ENCODE results near the gene KRTAP10-4. TPM values are rescaled to one million over a fixed set of nuclear protein-coding genes. Genes with fewer than 3 reads are reported as not detected.

KRTAP10-4 gene
- total RNA-seq, 4 donors from 2014 or later: not detected

DNA sequence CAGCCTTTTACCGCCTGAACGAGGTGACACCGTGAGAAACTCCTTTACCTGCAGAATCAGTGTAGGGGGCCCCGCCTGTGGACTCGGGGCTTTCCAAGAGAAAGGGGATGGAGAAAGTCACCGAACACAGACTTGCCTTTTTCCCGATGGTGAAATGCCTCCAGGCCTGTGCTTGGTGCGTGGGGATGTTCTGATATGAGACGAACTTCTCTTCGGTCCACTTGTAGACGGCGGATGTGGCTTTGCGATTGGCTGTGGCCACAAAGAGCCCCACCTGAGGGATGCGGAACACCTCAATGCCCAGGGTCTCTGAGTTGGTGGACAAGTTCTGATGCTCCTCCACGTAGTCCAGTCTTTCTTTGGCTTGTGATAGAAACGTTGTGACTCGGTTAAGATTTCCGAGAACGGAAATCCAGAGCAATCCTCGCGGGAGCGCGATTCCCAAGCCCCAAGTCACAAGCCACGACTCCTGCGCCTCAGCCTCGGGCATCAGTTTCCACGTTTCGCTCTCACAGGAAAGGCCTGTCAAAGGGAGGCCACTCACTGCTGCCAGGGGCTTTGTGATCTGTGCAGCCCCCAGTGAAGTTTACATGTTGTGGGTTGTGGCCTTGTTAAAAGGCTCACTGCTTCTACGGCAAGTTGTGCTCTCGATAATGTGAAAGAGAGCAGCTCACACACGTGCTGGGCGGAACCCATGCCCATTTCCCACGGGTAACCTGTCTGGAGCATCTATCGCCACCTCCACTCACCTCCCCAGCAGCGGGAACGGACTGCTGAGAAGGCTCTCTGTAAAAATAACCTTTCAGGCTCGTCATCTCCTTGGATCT, 46.2 kb upstream of the KRTAP10-4 start:
- H3K4me1 ChIP-seq: no peaks in the 10 kb centered on the region
- ATAC-seq: no peak
- TF ChIP-seq EP300 (IDR thresholded peaks at IDR 0.05) (no peak), POLR2AphosphoS5 (IDR thresholded peaks at IDR 0.05) (no peak), POLR2A (IDR thresholded peaks at IDR 0.05) (no peak)
- TF ChIP-seq, protein P1, sequence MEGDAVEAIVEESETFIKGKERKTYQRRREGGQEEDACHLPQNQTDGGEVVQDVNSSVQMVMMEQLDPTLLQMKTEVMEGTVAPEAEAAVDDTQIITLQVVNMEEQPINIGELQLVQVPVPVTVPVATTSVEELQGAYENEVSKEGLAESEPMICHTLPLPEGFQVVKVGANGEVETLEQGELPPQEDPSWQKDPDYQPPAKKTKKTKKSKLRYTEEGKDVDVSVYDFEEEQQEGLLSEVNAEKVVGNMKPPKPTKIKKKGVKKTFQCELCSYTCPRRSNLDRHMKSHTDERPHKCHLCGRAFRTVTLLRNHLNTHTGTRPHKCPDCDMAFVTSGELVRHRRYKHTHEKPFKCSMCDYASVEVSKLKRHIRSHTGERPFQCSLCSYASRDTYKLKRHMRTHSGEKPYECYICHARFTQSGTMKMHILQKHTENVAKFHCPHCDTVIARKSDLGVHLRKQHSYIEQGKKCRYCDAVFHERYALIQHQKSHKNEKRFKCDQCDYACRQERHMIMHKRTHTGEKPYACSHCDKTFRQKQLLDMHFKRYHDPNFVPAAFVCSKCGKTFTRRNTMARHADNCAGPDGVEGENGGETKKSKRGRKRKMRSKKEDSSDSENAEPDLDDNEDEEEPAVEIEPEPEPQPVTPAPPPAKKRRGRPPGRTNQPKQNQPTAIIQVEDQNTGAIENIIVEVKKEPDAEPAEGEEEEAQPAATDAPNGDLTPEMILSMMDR (IDR thresholded peaks at IDR 0.05): no peak
- H3K9me3 ChIP-seq: no peaks in the 10 kb centered on the region
- WGBS, 2 donors (ENCODE audit: low coverage in 1 of 2): 85 to 88% methylated on average over 4 to 14 of the region's 37 CpGs
- no peak overlapping the region for H3K4me3 ChIP-seq
- H3K36me3 ChIP-seq: no peaks in the 10 kb centered on the region
- peaks cover 48% of the 10 kb centered on the region for H3K27me3 ChIP-seq
- no peak overlapping the region for H3K27ac ChIP-seq

DNA sequence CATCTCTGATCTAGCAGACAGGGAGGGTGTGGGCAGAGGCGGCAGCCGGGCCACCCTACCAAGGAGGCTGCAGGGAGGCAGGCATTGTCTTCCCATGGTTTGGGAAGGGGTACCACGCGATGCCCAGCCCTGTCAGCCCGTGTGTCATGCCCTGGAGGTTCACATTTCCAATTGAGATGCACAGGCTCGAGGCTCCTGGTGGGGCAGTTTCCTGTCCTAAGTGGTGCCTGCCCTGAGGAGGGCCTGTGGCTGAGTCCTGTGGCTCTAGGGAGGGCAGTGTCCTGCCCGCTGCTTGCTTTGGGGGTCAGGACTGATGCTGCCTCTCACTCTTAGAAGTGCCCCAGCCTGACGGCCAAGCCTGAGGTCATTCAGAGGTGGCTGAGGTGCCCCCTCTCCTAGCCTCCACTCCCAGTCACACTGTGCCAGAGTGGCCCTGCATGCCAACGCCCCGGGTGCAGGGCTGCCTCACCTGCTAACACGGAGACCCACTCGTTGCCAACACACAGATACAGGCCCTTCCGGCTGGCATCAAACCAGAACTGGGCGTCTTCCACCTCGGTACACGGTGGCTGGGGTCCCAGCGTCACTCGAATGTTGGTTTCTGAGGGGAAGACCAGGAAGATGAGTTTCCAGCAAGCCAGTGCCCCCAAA, 45.4 kb upstream of the KRTAP10-4 start:
- Histone ChIP-seq H3K27me3 (peaks cover 51% of the 10 kb centered on the region), H3K9me3 (no peaks in the 10 kb centered on the region), H3K27ac (no peak overlapping the region), H3K4me1 (no peaks in the 10 kb centered on the region), H3K36me3 (no peaks in the 10 kb centered on the region), H3K4me3 (no peak overlapping the region)
- TF ChIP-seq EP300 (IDR thresholded peaks at IDR 0.05) (no peak), POLR2AphosphoS5 (IDR thresholded peaks at IDR 0.05) (no peak), POLR2A (IDR thresholded peaks at IDR 0.05) (no peak)
- TF ChIP-seq, protein P1 (IDR thresholded peaks at IDR 0.05): no peak
- no peak for ATAC-seq
- 88% methylated on average over 2 of the region's 18 CpGs; no CpG with 5 or more reads in 1 of the 2 donors for WGBS, 2 donors (ENCODE audit: low coverage in 1 of 2)

DNA sequence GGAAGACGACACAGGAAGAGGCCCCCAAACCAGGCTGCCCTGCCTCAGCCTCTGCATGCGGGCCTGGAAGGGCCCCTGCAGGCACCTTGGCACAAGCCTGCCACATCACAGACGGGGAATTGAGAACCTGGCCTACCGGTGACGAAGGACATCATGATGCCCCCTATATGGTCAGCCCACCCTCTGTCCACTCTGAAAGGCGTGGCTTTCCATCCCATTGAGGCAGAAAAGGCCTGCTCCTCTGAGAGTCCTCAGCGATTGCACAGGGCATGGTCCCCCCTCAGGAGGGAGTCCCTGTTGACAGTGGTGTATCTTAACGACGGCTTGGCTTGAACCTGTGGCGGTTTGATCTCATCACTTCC, 44.9 kb upstream of the KRTAP10-4 start:
- TF ChIP-seq EP300 (IDR thresholded peaks at IDR 0.05) (no peak), POLR2AphosphoS5 (IDR thresholded peaks at IDR 0.05) (no peak), POLR2A (IDR thresholded peaks at IDR 0.05) (no peak)
- TF ChIP-seq, protein P1 (IDR thresholded peaks at IDR 0.05): no peak
- no peak for ATAC-seq
- no peak overlapping the region for H3K4me3 ChIP-seq
- 74% methylated on average over 5 of the region's 10 CpGs; no CpG with 5 or more reads in 1 of the 2 donors for WGBS, 2 donors (ENCODE audit: low coverage in 1 of 2)
- H3K27me3 ChIP-seq: peaks cover 56% of the 10 kb centered on the region
- no peaks in the 10 kb centered on the region for H3K9me3 ChIP-seq
- no peak overlapping the region for H3K27ac ChIP-seq
- no peaks in the 10 kb centered on the region for H3K4me1 ChIP-seq
- no peaks in the 10 kb centered on the region for H3K36me3 ChIP-seq

DNA sequence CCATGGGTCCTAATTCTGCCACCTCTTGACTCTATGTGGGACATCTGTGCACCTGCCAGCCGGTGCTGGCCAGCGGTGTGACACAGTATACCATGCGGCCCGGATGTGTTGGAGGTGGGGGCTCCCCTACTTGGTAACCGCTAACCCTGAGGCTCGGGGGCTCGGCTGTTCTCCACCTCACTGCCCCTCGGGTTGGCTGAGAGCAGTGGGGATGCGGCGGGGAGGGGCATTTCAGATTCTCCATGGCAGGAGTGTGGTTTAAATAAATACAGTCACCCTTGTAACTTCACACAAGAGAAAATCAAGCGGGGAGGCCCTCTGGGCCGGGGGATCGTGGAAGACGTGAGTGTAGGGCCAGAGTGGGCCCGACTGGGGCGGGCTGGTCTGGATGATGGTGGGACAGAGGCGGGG, 44.5 kb upstream of the KRTAP10-4 start:
- Histone ChIP-seq H3K27me3 (peaks cover 58% of the 10 kb centered on the region), H3K36me3 (no peaks in the 10 kb centered on the region), H3K4me1 (no peaks in the 10 kb centered on the region), H3K4me3 (no peak overlapping the region), H3K27ac (no peak overlapping the region), H3K9me3 (no peaks in the 10 kb centered on the region)
- 95% methylated on average over 7 of the region's 17 CpGs; no CpG with 5 or more reads in 1 of the 2 donors for WGBS, 2 donors (ENCODE audit: low coverage in 1 of 2)
- no peak for ATAC-seq
- TF ChIP-seq POLR2A (IDR thresholded peaks at IDR 0.05): no peak
- TF ChIP-seq POLR2AphosphoS5 (IDR thresholded peaks at IDR 0.05): no peak
- no peak for TF ChIP-seq EP300 (IDR thresholded peaks at IDR 0.05)
- TF ChIP-seq, protein P1 (IDR thresholded peaks at IDR 0.05): no peak
